Right lobe of liver (tissue), 6 donors: ENCODE results near the gene KCND3. TPM values are rescaled to one million over a fixed set of nuclear protein-coding genes. Genes with fewer than 3 reads are reported as not detected.

ENCODE experiments used
- ATAC-seq, 4 donors: fragments of 200-7000 bp; cut with Tn5 transposase; one replicate each; pipeline ENCODE4 v1.9.1; 2020; ENCODE audit warnings: mild to moderate bottlenecking in 4 of 4, moderate library complexity in 4 of 4
- DNase-seq, 3 donors: peaks; one replicate each; pipeline ENCODE4 v3.0.0-alpha.2; 2020
- H3K27ac ChIP-seq, 3 donors: fragments of 200-600 bp; one replicate each; pipeline ENCODE4 v1.8.0; 2022
- H3K27me3 ChIP-seq, 2 donors: fragments of 200-600 bp; one replicate each; pipeline ENCODE4 v1.8.0; 2022
- H3K36me3 ChIP-seq, 4 donors: fragments of 200-600 bp; sonication (generic) in 1 of 4; one replicate each; pipeline versions ENCODE4 v1.5.1 to v1.8.0; 2017 to 2022; ENCODE audit warnings: control low read depth in 1 of 4
- H3K4me1 ChIP-seq, 4 donors: fragments of 200-600 bp; sonication (generic) in 1 of 4; one replicate each; pipeline versions ENCODE4 v1.5.1 to v1.8.0; 2017 to 2022; ENCODE audit warnings: control low read depth in 1 of 4
- H3K4me3 ChIP-seq, 3 donors: fragments of 200-600 bp; one replicate each; pipeline ENCODE4 v1.8.0; 2022
- H3K9me3 ChIP-seq, 4 donors: fragments of 200-600 bp; sonication (generic) in 1 of 4; one replicate each; pipeline versions ENCODE4 v1.5.1 to v1.8.0; 2017 to 2022; ENCODE audit warnings: control low read depth in 1 of 4
- POLR2A ChIP-seq: fragments of 450-650 bp; IDR thresholded peaks from one replicate; pipeline ENCODE4 v1.6.1; 2017; ENCODE audit warnings: antibody characterized with exemption, mild to moderate bottlenecking
- WGBS: methylation state at CpG from one replicate; pipeline ENCODE4 v1.1.6; 2018; ENCODE audit warnings: low coverage, low lambda C conversion rate; ENCODE audit not compliant: insufficient coverage; ENCODE audit errors: missing lambda C conversion rate; 5-methylcytosine and 5-hydroxymethylcytosine counted together
- intact Hi-C, 2 donors: fragments of 100-400 bp; cut with DNase I; formaldehyde crosslinking; loops; one replicate each; pipeline versions ENCODE4 v1.11.2 to v1.14.1; 2022
- total RNA-seq, 6 experiments: library from RNA; depleted of rRNA in 2 of 6; stranded (reverse); fragments of >200 nt in 2 of 6; fragmentation: NEBNext Ultra II Directional in 3 of 6; extraction: Animal tissue kit (Norgen Biotek cat#: 25700) in 3 of 6; gene quantifications; one replicate each; pipeline versions ENCODE4 v1.1.0 to v1.2.4, GENCODE V29; 2016 to 2023
- TF ChIP-seq, protein P1 (sequence below), 4 donors: fragments of 200-600 bp in 3 of 4; fragments of 450-650 bp in 1 of 4; IDR thresholded peaks; one replicate each; pipeline versions ENCODE4 v1.5.1 to v1.8.0; 2016 to 2022; ENCODE audit warnings: antibody characterized with exemption in 4 of 4, mild to moderate bottlenecking in 2 of 4
- donor health status: DM: no; HTN: yes; CAD: no.
- donor health status: DM: no; HTN: no; CAD: no.
- donor health status: DM: no; HTN: no; CAD: no.
- donor health status: DM: no; HTN: yes; CAD: no.
- donor health status: DM: no; HTN: yes; CAD: no.

Gene KCND3
- total RNA-seq, 6 experiments from 2014 or later = 8.1 to 25.5 (median 16.2) TPM

DNA sequence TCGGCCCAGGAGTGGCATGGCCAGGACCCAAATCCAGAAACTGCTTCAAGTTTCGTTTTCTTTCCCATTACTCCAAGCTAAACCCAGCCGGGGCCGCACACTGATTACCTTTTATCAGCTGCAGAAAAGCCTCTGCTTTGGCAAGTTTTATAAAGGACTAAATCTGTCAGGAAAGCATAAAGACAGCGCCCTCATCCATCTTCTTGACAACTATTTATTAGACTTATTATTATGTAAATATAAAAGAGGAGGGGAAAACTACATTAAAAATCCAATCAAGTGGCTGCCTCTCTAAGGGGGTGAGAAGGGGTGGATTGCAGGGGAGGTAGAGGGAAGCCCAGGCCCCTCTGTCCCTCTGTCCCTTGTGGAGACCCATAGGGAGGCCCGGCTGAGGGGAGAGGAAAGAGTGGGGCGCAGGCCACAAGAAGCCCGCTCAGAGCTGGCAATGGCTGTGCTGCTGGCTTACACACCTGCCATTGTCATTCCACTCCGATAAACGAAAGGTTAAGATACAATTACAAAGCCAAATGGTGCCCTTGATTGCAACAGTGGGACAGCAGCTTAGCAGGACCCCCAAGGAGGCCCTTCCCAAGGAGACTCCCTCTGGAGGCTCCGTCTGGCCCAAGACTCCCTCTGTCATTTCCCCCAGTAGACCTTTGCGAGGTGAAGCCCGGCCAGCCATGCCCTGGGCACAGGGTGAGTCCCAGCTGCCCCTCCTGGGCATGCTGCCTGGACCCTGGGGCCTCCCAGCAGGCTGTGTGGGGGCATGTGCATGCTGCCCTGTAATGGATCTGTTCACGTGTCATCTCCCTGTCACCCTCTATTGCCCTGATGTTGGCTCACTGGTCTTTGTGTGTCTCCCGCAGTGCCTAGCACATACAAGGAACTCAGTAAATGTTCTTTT, 45.4 kb downstream of the KCND3 start:
- Histone ChIP-seq H3K9me3 (no peaks in the 10 kb centered on the region), H3K27ac (no peak overlapping the region), H3K27me3 (no peaks in the 10 kb centered on the region), H3K36me3 (no peaks in the 10 kb centered on the region), H3K4me1 (no peaks in the 10 kb centered on the region), H3K4me3 (no peak overlapping the region)
- intact Hi-C loops = no loop called here
- 75% methylated on average over 6 of the region's 15 CpGs for WGBS
- DNase-seq = no peak
- TF ChIP-seq, protein P1, sequence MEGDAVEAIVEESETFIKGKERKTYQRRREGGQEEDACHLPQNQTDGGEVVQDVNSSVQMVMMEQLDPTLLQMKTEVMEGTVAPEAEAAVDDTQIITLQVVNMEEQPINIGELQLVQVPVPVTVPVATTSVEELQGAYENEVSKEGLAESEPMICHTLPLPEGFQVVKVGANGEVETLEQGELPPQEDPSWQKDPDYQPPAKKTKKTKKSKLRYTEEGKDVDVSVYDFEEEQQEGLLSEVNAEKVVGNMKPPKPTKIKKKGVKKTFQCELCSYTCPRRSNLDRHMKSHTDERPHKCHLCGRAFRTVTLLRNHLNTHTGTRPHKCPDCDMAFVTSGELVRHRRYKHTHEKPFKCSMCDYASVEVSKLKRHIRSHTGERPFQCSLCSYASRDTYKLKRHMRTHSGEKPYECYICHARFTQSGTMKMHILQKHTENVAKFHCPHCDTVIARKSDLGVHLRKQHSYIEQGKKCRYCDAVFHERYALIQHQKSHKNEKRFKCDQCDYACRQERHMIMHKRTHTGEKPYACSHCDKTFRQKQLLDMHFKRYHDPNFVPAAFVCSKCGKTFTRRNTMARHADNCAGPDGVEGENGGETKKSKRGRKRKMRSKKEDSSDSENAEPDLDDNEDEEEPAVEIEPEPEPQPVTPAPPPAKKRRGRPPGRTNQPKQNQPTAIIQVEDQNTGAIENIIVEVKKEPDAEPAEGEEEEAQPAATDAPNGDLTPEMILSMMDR (IDR thresholded peaks at IDR 0.05) = no peak
- no peak for TF ChIP-seq POLR2A
- ATAC-seq = no peak

GRCh38 chr1:111943066-111943465, 46.4 kb downstream of the KCND3 start:
- no peak overlapping the region for H3K4me3 ChIP-seq
- no peaks in the 10 kb centered on the region for H3K27me3 ChIP-seq
- no peaks in the 10 kb centered on the region for H3K9me3 ChIP-seq
- no peak for DNase-seq
- ATAC-seq = no peak
- no peak overlapping the region for H3K27ac ChIP-seq
- intact Hi-C loops = no loop called here
- WGBS = 58% methylated on average over 3 of the region's 4 CpGs
- H3K4me1 ChIP-seq = no peaks in the 10 kb centered on the region
- TF ChIP-seq POLR2A = no peak
- TF ChIP-seq, protein P1 (IDR thresholded peaks at IDR 0.05) = no peak
- H3K36me3 ChIP-seq = no peaks in the 10 kb centered on the region

DNA sequence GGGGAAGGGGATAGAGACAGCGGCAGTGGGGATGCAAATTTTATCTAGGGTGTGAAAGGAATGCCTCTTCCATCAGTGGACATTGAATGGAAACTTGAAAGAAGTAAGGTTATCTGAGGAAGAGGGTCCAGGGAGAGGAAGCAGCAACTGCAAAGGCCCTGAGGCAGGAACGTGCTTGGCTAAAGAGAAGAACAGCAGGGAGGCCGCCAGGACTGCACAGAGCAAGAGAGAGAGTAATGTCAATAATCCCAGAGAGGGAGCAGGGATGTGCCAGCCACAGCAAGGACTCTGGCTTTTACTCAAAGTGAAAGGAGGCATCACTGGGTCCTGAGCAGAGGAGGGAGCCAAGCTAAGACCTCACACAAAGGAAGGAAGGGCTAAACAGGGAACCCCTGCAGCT, 50.9 kb downstream of the KCND3 start:
- Histone ChIP-seq H3K9me3 (no peaks in the 10 kb centered on the region), H3K4me3 (no peak overlapping the region), H3K4me1 (no peaks in the 10 kb centered on the region), H3K36me3 (no peaks in the 10 kb centered on the region), H3K27ac (no peak overlapping the region), H3K27me3 (no peaks in the 10 kb centered on the region)
- ATAC-seq (peak in 1 of 4 donors; percentile 20), DNase-seq (no peak)
- no peak for TF ChIP-seq POLR2A
- TF ChIP-seq, protein P1 (IDR thresholded peaks at IDR 0.05) = no peak
- 96% methylated on average over 3 of the region's 3 CpGs for WGBS
- intact Hi-C loops = no loop called here

DNA sequence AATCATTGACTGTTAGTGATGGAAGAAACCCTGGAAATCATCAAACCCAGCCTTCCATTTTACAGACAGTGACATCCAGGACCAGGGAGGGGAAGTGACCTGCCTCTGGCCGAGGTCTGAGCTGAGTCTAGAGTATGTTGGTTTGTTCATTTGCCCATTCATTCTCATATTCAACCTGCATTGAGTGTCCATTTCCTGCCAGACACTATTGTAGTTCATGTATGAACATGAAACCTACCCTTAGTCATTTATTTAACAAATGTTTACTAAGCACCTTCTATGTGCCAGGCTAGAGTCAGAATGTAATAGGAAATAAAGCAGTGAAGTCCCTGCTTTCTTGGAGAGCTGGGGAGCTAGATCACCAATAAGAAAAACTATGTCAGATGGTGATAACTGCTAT, 51.3 kb downstream of the KCND3 start:
- no peak for ATAC-seq
- no peaks in the 10 kb centered on the region for H3K9me3 ChIP-seq
- 30% methylated on average over 1 of the region's 1 CpG for WGBS
- intact Hi-C loops = no loop called here
- no peak for TF ChIP-seq POLR2A
- TF ChIP-seq, protein P1 (IDR thresholded peaks at IDR 0.05) = no peak
- H3K27me3 ChIP-seq = no peaks in the 10 kb centered on the region
- no peak overlapping the region for H3K4me3 ChIP-seq
- H3K36me3 ChIP-seq = no peaks in the 10 kb centered on the region
- no peaks in the 10 kb centered on the region for H3K4me1 ChIP-seq
- DNase-seq = no peak
- H3K27ac ChIP-seq = no peak overlapping the region
